Stimulated activated naive B cell treated with anti-CD40 and anti-IgM and Interleukin-4, amounts not matched to agents 10 μg/mL and 1 μg/mL and 100 μg/mL, for 72 hours (primary cell): ENCODE data around the gene CNOT10.
"Not testable (repeated sequence)": the region's sequence is repeated elsewhere in the genome, so short reads cannot be mapped to it uniquely, and the experiment has no call there.

Experiments used
- ATAC-seq, 2 donors: fragments of 150-1000 bp; cut with Tn5 transposase; replicated peaks; 2 replicates each; pipeline ENCODE4 v1.10.0; 2021; ENCODE audit warnings: moderate library complexity in 1 of 2
- DNase-seq: peaks from one replicate; pipeline ENCODE4 v3.0.0; 2021
- H3K27ac Mint-ChIP-seq: one replicate; pipeline ENCODE4 v1.8.0; 2022; ENCODE audit warnings: mild to moderate bottlenecking, mixed read lengths
- H3K27me3 Mint-ChIP-seq, 2 donors: one replicate each; pipeline ENCODE4 v1.8.0; 2022; ENCODE audit warnings: mixed read lengths in 2 of 2
- H3K36me3 Mint-ChIP-seq, 2 donors: one replicate each; pipeline ENCODE4 v1.8.0; 2022; ENCODE audit warnings: mixed read lengths in 2 of 2, mild to moderate bottlenecking in 1 of 2
- H3K4me1 Mint-ChIP-seq, 2 donors: one replicate each; pipeline ENCODE4 v1.8.0; 2022; ENCODE audit warnings: mixed read lengths in 2 of 2, mild to moderate bottlenecking in 1 of 2
- H3K4me3 Mint-ChIP-seq, 2 donors: one replicate each; pipeline ENCODE4 v1.8.0; 2022; ENCODE audit warnings: mild to moderate bottlenecking in 2 of 2, mixed read lengths in 2 of 2, moderate library complexity in 1 of 2
- H3K9me3 Mint-ChIP-seq, 2 donors: one replicate each; pipeline ENCODE4 v1.8.0; 2022; ENCODE audit warnings: mixed read lengths in 2 of 2, mild to moderate bottlenecking in 1 of 2

The CNOT10 gene

GRCh38 chr3:32797776-32798175 is 112.8 kb downstream of the CNOT10 start:
- H3K4me3 Mint-ChIP-seq, result no peak overlapping the region
- no peak for ATAC-seq
- H3K27ac Mint-ChIP-seq, result no peak overlapping the region
- no peaks in the 10 kb centered on the region for H3K9me3 Mint-ChIP-seq
- no peaks in the 10 kb centered on the region for H3K36me3 Mint-ChIP-seq
- no peak for DNase-seq
- H3K4me1 Mint-ChIP-seq, result no peaks in the 10 kb centered on the region
- peaks cover 0 to 6% of the 10 kb centered on the region in 2 donors for H3K27me3 Mint-ChIP-seq

- H3K9me3 Mint-ChIP-seq, H3K4me3 Mint-ChIP-seq, H3K27ac Mint-ChIP-seq, H3K4me1 Mint-ChIP-seq, ATAC-seq, H3K36me3 Mint-ChIP-seq, H3K27me3 Mint-ChIP-seq, DNase-seq: not testable (repeated sequence)
Measured at GRCh38 chr3:32801440-32801839, 116.5 kb downstream of the CNOT10 start.

- DNase-seq (no peak), ATAC-seq (no peak)
- peaks cover 34 to 37% of the 10 kb centered on the region in 2 donors for H3K27me3 Mint-ChIP-seq
Measured at GRCh38 chr3:32813180-32813579, 128.2 kb downstream of the CNOT10 start.

DNA sequence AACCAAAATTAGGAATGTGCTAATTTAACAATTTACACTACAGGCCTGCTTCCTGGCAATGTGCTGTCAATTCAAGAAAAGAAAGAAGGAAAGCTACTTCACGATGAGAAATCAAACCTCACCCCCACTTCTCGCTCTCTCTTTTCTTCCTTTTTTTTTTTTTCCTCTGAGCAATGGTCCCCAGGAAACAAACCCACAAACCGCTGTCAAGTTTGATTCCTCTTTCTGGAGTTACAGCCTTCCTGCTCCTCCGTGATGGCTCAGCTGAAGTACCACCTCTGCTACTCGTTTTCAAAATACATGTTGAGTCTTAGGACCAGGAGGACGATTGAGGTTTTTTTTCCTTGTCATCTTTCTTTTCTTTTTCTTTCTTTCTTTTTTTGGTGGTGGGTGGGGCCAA is 129.4 kb downstream of the CNOT10 start:
- H3K4me3 Mint-ChIP-seq, result no peak overlapping the region
- ATAC-seq, result no peak
- H3K27me3 Mint-ChIP-seq, result peaks cover 45% of the 10 kb centered on the region in 2 donors
- peaks cover 17 to 43% of the 10 kb centered on the region in 2 donors for H3K4me1 Mint-ChIP-seq
- no peaks in the 10 kb centered on the region for H3K9me3 Mint-ChIP-seq
- peaks cover 0 to 1% of the 10 kb centered on the region in 2 donors for H3K36me3 Mint-ChIP-seq
- no peak for DNase-seq
- no peak overlapping the region for H3K27ac Mint-ChIP-seq

More at GRCh38 chr3:32813180-32813579, 128.2 kb downstream of the CNOT10 start:
- Mint-ChIP-seq H3K4me1 (peaks cover 14 to 36% of the 10 kb centered on the region in 2 donors), H3K4me3 (no peak overlapping the region), H3K36me3 (peaks cover 0 to 1% of the 10 kb centered on the region in 2 donors), H3K27ac (no peak overlapping the region), H3K9me3 (no peaks in the 10 kb centered on the region)

- Mint-ChIP-seq H3K27me3 (peaks cover 52 to 56% of the 10 kb centered on the region in 2 donors), H3K36me3 (peaks cover 0 to 1% of the 10 kb centered on the region in 2 donors), H3K4me1 (peaks cover 17 to 43% of the 10 kb centered on the region in 2 donors), H3K9me3 (no peaks in the 10 kb centered on the region), H3K4me3 (peak overlapping the region; percentile 83 to 91), H3K27ac (peak overlapping the region; percentile 14)
- DNase-seq (no peak), ATAC-seq (no peak)
Measured at GRCh38 chr3:32815841-32816438, 131.0 kb downstream of the CNOT10 start.

GRCh38 chr3:32816439-32817256 is 131.7 kb downstream of the CNOT10 start:
- ATAC-seq (peak; percentile 33 to 47), DNase-seq (peak; percentile 12)
- Mint-ChIP-seq H3K27ac (peak overlapping the region; percentile 90), H3K4me1 (peaks cover 17 to 43% of the 10 kb centered on the region in 2 donors), H3K27me3 (peaks cover 50 to 62% of the 10 kb centered on the region in 2 donors), H3K36me3 (peaks cover 0 to 1% of the 10 kb centered on the region in 2 donors), H3K4me3 (peak overlapping the region; percentile 83 to 91), H3K9me3 (no peaks in the 10 kb centered on the region)

- Mint-ChIP-seq H3K9me3 (no peaks in the 10 kb centered on the region), H3K27ac (no peak overlapping the region), H3K36me3 (peaks cover 0 to 1% of the 10 kb centered on the region in 2 donors), H3K4me3 (peak overlapping the region; percentile 68 to 91), H3K4me1 (peaks cover 17 to 43% of the 10 kb centered on the region in 2 donors), H3K27me3 (peaks cover 51 to 66% of the 10 kb centered on the region in 2 donors)
- DNase-seq, result no peak
- peak in 1 of 2 donors; percentile 36 for ATAC-seq
Measured at GRCh38 chr3:32817257-32817557, 132.2 kb downstream of the CNOT10 start.

DNA sequence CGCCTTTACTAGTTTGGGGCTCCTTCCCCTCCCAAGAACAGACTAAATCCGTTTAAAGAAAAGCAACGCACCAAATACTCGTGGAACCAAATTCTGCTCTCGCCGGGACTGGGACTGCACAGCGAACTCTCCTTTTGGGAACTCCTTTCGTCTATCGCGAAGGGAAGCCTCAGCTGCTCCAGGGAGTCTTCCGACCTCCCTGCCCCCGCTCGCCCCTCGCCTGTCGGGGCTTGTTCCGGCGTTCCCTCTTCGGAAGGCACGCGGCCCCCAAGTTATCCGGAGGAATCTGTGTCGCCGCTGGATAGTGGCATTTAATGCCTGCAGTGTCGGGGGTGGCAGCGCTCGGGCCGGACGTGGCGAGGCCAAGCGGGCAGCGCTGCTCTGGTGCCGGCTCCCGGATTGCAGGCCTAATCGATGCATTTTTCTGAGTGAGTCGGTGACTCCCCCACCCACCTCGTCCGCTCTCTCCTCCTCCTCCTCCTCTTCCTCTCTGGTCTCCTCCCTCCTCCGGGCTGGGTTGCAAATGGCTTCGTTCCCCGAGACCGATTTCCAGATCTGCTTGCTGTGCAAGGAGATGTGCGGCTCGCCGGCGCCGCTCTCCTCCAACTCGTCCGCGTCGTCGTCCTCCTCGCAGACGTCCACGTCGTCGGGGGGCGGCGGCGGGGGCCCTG is 132.7 kb downstream of the CNOT10 start, which contains the start of gene TRIM71:
TRIM71 (plus strand) TSS at position 440 of the 671 bp plus-strand sequence; CDS start at position 524, 84 bp downstream.
- peak within 1 kb of the TSS; percentile 83 to 91 for H3K4me3 Mint-ChIP-seq
- peaks cover 17 to 43% of the 10 kb centered on the region in 2 donors for H3K4me1 Mint-ChIP-seq
- DNase-seq, result no peak
- peaks cover 0 to 1% of the 10 kb centered on the region in 2 donors for H3K36me3 Mint-ChIP-seq
- no peaks in the 10 kb centered on the region for H3K9me3 Mint-ChIP-seq
- peak in 1 of 2 donors; percentile 18 for ATAC-seq
- H3K27me3 Mint-ChIP-seq, result peaks cover 51 to 66% of the 10 kb centered on the region in 2 donors
- peak within 1 kb of the TSS; percentile 90 for H3K27ac Mint-ChIP-seq

GRCh38 chr3:32818229-32818969 is 133.4 kb downstream of the CNOT10 start:
- no peak for DNase-seq
- H3K27me3 Mint-ChIP-seq, result peaks cover 51 to 72% of the 10 kb centered on the region in 2 donors

DNA sequence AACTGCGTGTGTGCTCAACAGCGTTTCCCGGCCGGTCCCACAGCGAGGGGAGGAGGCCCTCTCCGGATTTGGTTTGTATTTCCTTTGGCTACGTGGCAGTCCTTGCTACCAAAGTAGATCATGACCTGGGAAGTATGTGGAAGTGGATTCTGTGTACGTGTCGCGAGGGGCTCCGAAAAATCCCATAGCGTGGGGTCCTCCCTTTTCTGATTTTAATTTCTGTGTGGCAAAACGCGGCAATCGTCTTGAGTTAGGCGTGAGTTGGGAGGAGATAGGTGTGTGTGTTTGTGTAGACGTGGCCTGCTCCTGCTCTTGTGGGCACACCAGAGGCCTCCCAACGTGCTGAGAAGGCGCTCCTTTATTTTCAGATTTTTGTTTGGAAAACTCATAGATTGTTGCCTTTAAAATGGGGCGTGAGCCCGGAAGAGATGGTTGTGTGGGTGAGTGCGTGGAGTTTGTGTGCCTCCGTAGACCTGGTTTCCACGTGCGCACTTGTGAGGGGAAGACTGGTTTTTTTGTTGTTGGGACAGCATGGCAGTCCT is 134.1 kb downstream of the CNOT10 start:
- H3K27me3 Mint-ChIP-seq, result peaks cover 51 to 76% of the 10 kb centered on the region in 2 donors

More at GRCh38 chr3:32818229-32818969, 133.4 kb downstream of the CNOT10 start:
- H3K36me3 Mint-ChIP-seq, result peaks cover 0 to 1% of the 10 kb centered on the region in 2 donors
- H3K4me1 Mint-ChIP-seq, result peaks cover 17 to 43% of the 10 kb centered on the region in 2 donors
- peak overlapping the region; percentile 68 to 76 for H3K4me3 Mint-ChIP-seq
- ATAC-seq, result peak in 1 of 2 donors; percentile 10
- H3K27ac Mint-ChIP-seq, result peak overlapping the region; percentile 83
- H3K9me3 Mint-ChIP-seq, result no peaks in the 10 kb centered on the region

DNA sequence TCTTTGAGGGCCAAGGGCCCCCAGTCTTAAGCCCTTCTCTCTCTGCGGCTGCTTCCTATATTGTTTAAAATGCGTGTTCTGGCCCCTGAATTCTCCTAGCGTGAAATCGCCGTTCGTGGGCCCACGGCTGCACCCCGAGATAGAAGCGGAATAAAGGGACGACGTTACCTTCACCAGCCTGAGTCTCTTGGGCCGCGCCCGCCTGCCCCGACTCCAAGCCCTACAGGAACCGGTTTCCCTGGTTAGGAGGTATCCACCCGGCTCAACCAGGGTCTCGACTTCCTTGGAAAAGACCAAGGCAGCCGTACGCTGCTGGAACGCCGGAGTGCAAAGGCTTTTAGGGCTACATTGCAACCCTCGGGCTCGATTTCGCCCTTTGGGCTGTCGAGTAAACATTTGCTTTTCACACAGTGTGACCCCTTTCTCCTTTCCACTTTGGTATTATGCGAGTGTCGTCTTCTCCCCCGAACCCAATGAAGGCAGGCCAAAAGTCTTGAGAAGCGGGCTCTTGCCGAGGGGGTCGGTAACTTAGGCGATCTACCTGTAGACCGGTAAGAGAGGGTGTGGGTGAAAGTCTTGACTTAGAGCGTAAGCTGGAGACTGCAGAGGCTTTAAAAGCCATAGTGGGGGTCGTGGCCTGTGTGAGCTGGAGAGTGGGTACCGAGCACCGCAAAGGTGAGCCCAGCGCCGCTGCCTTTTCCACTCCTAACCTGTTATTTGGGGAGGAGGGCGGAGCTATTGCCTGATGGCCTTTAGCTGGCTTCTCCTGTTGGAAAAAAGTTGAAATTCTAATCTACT is 134.8 kb downstream of the CNOT10 start:
- Mint-ChIP-seq H3K4me1 (peaks cover 12 to 37% of the 10 kb centered on the region in 2 donors), H3K36me3 (peaks cover 0 to 1% of the 10 kb centered on the region in 2 donors), H3K4me3 (no peak overlapping the region), H3K27ac (peak overlapping the region; percentile 76), H3K9me3 (no peaks in the 10 kb centered on the region), H3K27me3 (peaks cover 45 to 70% of the 10 kb centered on the region in 2 donors)
- DNase-seq, result no peak
- no peak for ATAC-seq

More for the DNA sequence above, 134.1 kb downstream of the CNOT10 start:
- DNase-seq (no peak), ATAC-seq (no peak)
- no peaks in the 10 kb centered on the region for H3K9me3 Mint-ChIP-seq
- H3K27ac Mint-ChIP-seq, result peak overlapping the region; percentile 83
- peak overlapping the region; percentile 68 to 76 for H3K4me3 Mint-ChIP-seq
- H3K36me3 Mint-ChIP-seq, result peaks cover 0 to 1% of the 10 kb centered on the region in 2 donors
- H3K4me1 Mint-ChIP-seq, result peaks cover 17 to 43% of the 10 kb centered on the region in 2 donors

- Mint-ChIP-seq H3K9me3 (no peaks in the 10 kb centered on the region), H3K27ac (no peak overlapping the region), H3K4me1 (peaks cover 12 to 30% of the 10 kb centered on the region in 2 donors), H3K36me3 (peaks cover 0 to 1% of the 10 kb centered on the region in 2 donors), H3K27me3 (peaks cover 41 to 67% of the 10 kb centered on the region in 2 donors), H3K4me3 (no peak overlapping the region)
- ATAC-seq (no peak), DNase-seq (no peak)
Measured at GRCh38 chr3:32820430-32820829, 135.4 kb downstream of the CNOT10 start.
